IMR-90 (cell line): Measurements from ENCODE around the gene PALM2AKAP2. TPM values are rescaled to one million over a fixed set of nuclear protein-coding genes. Genes with fewer than 3 reads are reported as not detected.

Source experiments
- ATAC-seq: fragments of 200-7000 bp; cut with Tn5 transposase; 2 replicates; pipeline ENCODE4 v1.9.1; 2020; ENCODE audit warnings: low read depth, mild to moderate bottlenecking, moderate library complexity
- BruUV-seq: library from RNA; stranded (reverse); fragments of 400-500 nt; replicated peaks from 2 replicates; lab custom pipeline; 2021; lab: Mats Ljungman, UMichigan
- CTCF ChIA-PET: fragments of 300-600 bp; formaldehyde crosslinking; extraction: SDS; loops from one replicate; lab custom pipeline; 2021; ENCODE audit warnings: antibody characterized with exemption; lab: Yijun Ruan, JAX
- POLR2A ChIA-PET: fragments of 300-600 bp; sonication (Branson Sonifier 250); formaldehyde crosslinking; loops from one replicate; lab custom pipeline; 2022; ENCODE audit warnings: antibody characterized with exemption; ENCODE audit not compliant: unreplicated experiment; lab: Charles Lee
- DNase-seq: peaks from one replicate; pipeline ENCODE4 v3.0.0; 2013
- H2AFZ ChIP-seq: replicated peaks from 2 replicates; pipeline ENCODE3; 2013; ENCODE audit warnings: low read length, mild to moderate bottlenecking; ENCODE audit not compliant: poor library complexity
- H2AK5ac ChIP-seq: 2 replicates; pipeline ENCODE4 v1.6.1; 2013; ENCODE audit warnings: low read depth, low read length, inconsistent platforms
- H2AK9ac ChIP-seq: replicated peaks from 2 replicates; pipeline ENCODE3; 2013; ENCODE audit warnings: mild to moderate bottlenecking, low read depth, low read length, moderate library complexity; ENCODE audit not compliant: poor library complexity
- H2BK120ac ChIP-seq: 2 replicates; pipeline ENCODE4 v1.6.1; 2013; ENCODE audit warnings: low read depth, low read length, inconsistent platforms
- H2BK15ac ChIP-seq: 3 replicates; pipeline ENCODE4 v1.6.1; 2013; ENCODE audit warnings: low read depth, low read length, inconsistent platforms
- H2BK20ac ChIP-seq: 2 replicates; pipeline ENCODE4 v1.6.1; 2013; ENCODE audit warnings: low read depth, mild to moderate bottlenecking, inconsistent platforms, low read length, moderate library complexity
- H2BK5ac ChIP-seq: 2 replicates; pipeline ENCODE4 v1.6.1; 2013; ENCODE audit warnings: mild to moderate bottlenecking, low read depth, low read length, inconsistent platforms; ENCODE audit not compliant: poor library complexity, severe bottlenecking
- H3K14ac ChIP-seq: replicated peaks from 2 replicates; pipeline ENCODE4 v1.6.1; 2013; ENCODE audit warnings: low read depth, low read length, inconsistent platforms
- H3K18ac ChIP-seq: 2 replicates; pipeline ENCODE4 v1.6.1; 2013; ENCODE audit warnings: low read depth, low read length, control low read depth
- H3K23ac ChIP-seq: 2 replicates; pipeline ENCODE4 v1.6.1; 2013; ENCODE audit warnings: low read depth, low read length, inconsistent platforms
- H3K27ac ChIP-seq: 2 replicates; pipeline ENCODE4 v1.5.1; 2013; ENCODE audit warnings: mild to moderate bottlenecking, control low read depth, low read length; ENCODE audit not compliant: insufficient read depth
- H3K27me3 ChIP-seq: 2 replicates; pipeline ENCODE4 v1.6.1; 2013; ENCODE audit warnings: low read length; ENCODE audit not compliant: control insufficient read depth, insufficient read depth
- H3K36me3 ChIP-seq: 2 replicates; pipeline ENCODE4 v1.6.1; 2013; ENCODE audit warnings: low read length, mixed read lengths; ENCODE audit not compliant: control insufficient read depth, insufficient read depth
- H3K4ac ChIP-seq: 2 replicates; pipeline ENCODE4 v1.6.1; 2013; ENCODE audit warnings: low read depth, low read length, inconsistent platforms
- H3K4me1 ChIP-seq: 2 replicates; pipeline ENCODE4 v1.6.1; 2013; ENCODE audit warnings: low read length, mixed read lengths; ENCODE audit not compliant: control insufficient read depth, insufficient read depth
- H3K4me2 ChIP-seq: 2 replicates; pipeline ENCODE4 v1.6.1; 2013; ENCODE audit warnings: low read depth, mild to moderate bottlenecking, control low read depth, low read length, moderate library complexity
- H3K4me3 ChIP-seq: 2 replicates; pipeline ENCODE4 v1.5.1; 2013; ENCODE audit warnings: low read depth, mild to moderate bottlenecking, control low read depth, low read length, moderate library complexity; ENCODE audit not compliant: insufficient read depth
- H3K56ac ChIP-seq: 2 replicates; pipeline ENCODE4 v1.6.1; 2013; ENCODE audit warnings: low read length, inconsistent platforms; ENCODE audit not compliant: insufficient read depth; ENCODE audit errors: extremely low read depth
- H3K79me1 ChIP-seq, 2 experiments: 2 replicates each; pipeline ENCODE4 v1.6.1; 2013; ENCODE audit warnings: low read length in 2 of 2, inconsistent platforms in 1 of 2, low read depth in 1 of 2
- H3K9ac ChIP-seq: 2 replicates; pipeline ENCODE4 v1.6.1; 2013; ENCODE audit warnings: low read depth, low read length, control low read depth
- H3K9me1 ChIP-seq: 2 replicates; pipeline ENCODE4 v1.6.1; 2013; ENCODE audit warnings: low read length, inconsistent platforms; ENCODE audit not compliant: insufficient read depth
- H3K9me3 ChIP-seq: 2 replicates; pipeline ENCODE4 v1.6.1; 2013; ENCODE audit warnings: low read length; ENCODE audit not compliant: control insufficient read depth, insufficient read depth
- H4K20me1 ChIP-seq: 2 replicates; pipeline ENCODE4 v1.6.1; 2013; ENCODE audit warnings: low read length, inconsistent platforms; ENCODE audit not compliant: insufficient read depth
- H4K5ac ChIP-seq: 2 replicates; pipeline ENCODE4 v1.6.1; 2013; ENCODE audit warnings: mild to moderate bottlenecking, low read depth, low read length, control low read depth
- H4K8ac ChIP-seq, 2 experiments: 2 replicates each; pipeline ENCODE4 v1.6.1; 2013; ENCODE audit warnings: low read depth in 2 of 2, low read length in 2 of 2, control low read depth in 1 of 2, inconsistent platforms in 1 of 2
- H4K91ac ChIP-seq: 2 replicates; pipeline ENCODE4 v1.6.1; 2013; ENCODE audit warnings: low read depth, low read length, inconsistent platforms; ENCODE audit not compliant: insufficient read depth
- MAFK ChIP-seq: IDR thresholded peaks from 2 replicates; pipeline ENCODE4 v1.6.1; 2012; ENCODE audit warnings: low read depth, low read length, improper control_type of control experiment
- MXI1 ChIP-seq: IDR thresholded peaks from 2 replicates; pipeline ENCODE4 v1.6.1; 2012; ENCODE audit warnings: low read depth, mild to moderate bottlenecking, low read length, moderate library complexity, borderline replicate concordance
- RCOR1 ChIP-seq: IDR thresholded peaks from 2 replicates; pipeline ENCODE4 v1.6.1; 2012; ENCODE audit warnings: mild to moderate bottlenecking, low read length, improper control_type of control experiment; ENCODE audit not compliant: insufficient replicate concordance
- RFX5 ChIP-seq: IDR thresholded peaks from 2 replicates; pipeline ENCODE4 v1.8.0; 2012; ENCODE audit warnings: low read depth, mild to moderate bottlenecking, low read length, moderate library complexity
- WGBS, 2 experiments: methylation state at CpG; one replicate each; pipeline versions ENCODE4 v1.1.5 to v1.1.7; 2013; ENCODE audit warnings: missing lambda C conversion rate in 2 of 2; ENCODE audit not compliant: insufficient read length in 1 of 2; ENCODE audit errors: extremely low coverage in 2 of 2; 5-methylcytosine and 5-hydroxymethylcytosine counted together
- dilution Hi-C: fragments of 300-500 bp; cut with HindIII; formaldehyde crosslinking; loops from one replicate; pipeline ENCODE4 v1.14.3; 2018; ENCODE audit warnings: low sequenced_read_pairs; ENCODE audit not compliant: unreplicated experiment
- in situ Hi-C: fragments of 300-500 bp; cut with MboI; formaldehyde crosslinking; loops from 3 replicates; pipeline ENCODE4 v1.14.3; 2019; ENCODE audit warnings: low sequenced_read_pairs, inconsistent platforms, mixed read lengths
- intact Hi-C: fragments of 100-400 bp; cut with micrococcal nuclease; formaldehyde crosslinking; loops from 2 replicates; pipeline ENCODE4 v1.10.0; 2022
- polyA plus RNA-seq, 3 experiments: library from polyadenylated mRNA; depleted of rRNA; stranded (reverse); fragments of >200 nt; gene quantifications; 2 replicates each; pipeline ENCODE4 v1.2.3, GENCODE V29; 2012; ENCODE audit warnings: low replicate concordance in 1 of 3
- total RNA-seq: library from RNA; depleted of rRNA; stranded (reverse); fragments of >200 nt; gene quantifications from 2 replicates; pipeline ENCODE4 v1.2.3, GENCODE V29; 2012

The PALM2AKAP2 gene
- total and polyA plus RNA-seq, 2 of the 4 experiments (the other 2 are of a cell fraction) = 3.2 to 14.2 TPM

GRCh38 chr9:109737295-109737694 lies 42.7 kb upstream of the PALM2AKAP2 start:
- H4K20me1 ChIP-seq = no peaks in the 10 kb centered on the region
- H3K27me3 ChIP-seq = no peaks in the 10 kb centered on the region
- no peak overlapping the region for H3K14ac ChIP-seq
- no peak overlapping the region for H4K91ac ChIP-seq
- no peak overlapping the region for H2AFZ ChIP-seq
- H3K36me3 ChIP-seq = no peaks in the 10 kb centered on the region
- intact Hi-C loops (no loop called here), dilution Hi-C loops (no loop called here), in situ Hi-C loops (no loop called here)
- H3K9me1 ChIP-seq = 0 out of 2 replicates have a peak, but pooled peaks cover 3% of the 10 kb centered on the region
- H4K5ac ChIP-seq = no peak overlapping the region
- POLR2A ChIA-PET = no interaction called here
- H3K9ac ChIP-seq = no peak overlapping the region
- H4K8ac ChIP-seq = no peak overlapping the region
- no peak overlapping the region for H3K4me2 ChIP-seq
- H3K56ac ChIP-seq = no peak overlapping the region
- no peaks in the 10 kb centered on the region for H3K9me3 ChIP-seq
- no peak overlapping the region for H3K4me3 ChIP-seq
- no peak overlapping the region for H2BK20ac ChIP-seq
- no peak overlapping the region for H3K23ac ChIP-seq
- no peak overlapping the region for H3K4ac ChIP-seq
- no peak overlapping the region for H3K27ac ChIP-seq
- no peak overlapping the region for H2BK120ac ChIP-seq
- H3K18ac ChIP-seq = no peak overlapping the region
- no peak overlapping the region; the same call in 2 of the 3 replicates for H2BK15ac ChIP-seq
- WGBS, 2 experiments = 60% methylated on average over 1 of the region's 1 CpG; no CpG with 5 or more reads in 1 of the 2 experiments
- H3K79me1 ChIP-seq = no peaks in the 10 kb centered on the region
- CTCF ChIA-PET = no interaction called here
- TF ChIP-seq MAFK = no peak
- no peak for TF ChIP-seq RFX5
- no peak for TF ChIP-seq RCOR1
- TF ChIP-seq MXI1 = no peak
- 0 out of 2 replicates have a peak overlapping the region, but pooled peaks have one; percentile 38 for H2AK5ac ChIP-seq
- ATAC-seq = no peak
- H2BK5ac ChIP-seq = no peak overlapping the region
- no peak overlapping the region for H2AK9ac ChIP-seq
- no peak for DNase-seq
- H3K4me1 ChIP-seq = peaks cover 5% of the 10 kb centered on the region; the same call in 1 of the 2 replicates
- BruUV-seq = no TSS peak
